SHP77 (cell line): Measurements from ENCODE around the gene SUCLG1.
"Not testable (repeated sequence)": the region's sequence is repeated elsewhere in the genome, so short reads cannot be mapped to it uniquely, and the experiment has no call there.

ENCODE experiments used
- DNase-seq, 2 experiments: peaks; one replicate each; lab custom pipeline; 2025; lab: John Stamatoyannopoulos, UW

The SUCLG1 gene

GRCh38 chr2:84459018-84459943, at the start of gene SUCLG1:
Gene SUCLG1, minus strand, starts transcription at chr2:84459280. Its CDS starts 11 bp downstream, at chr2:84459269.
- peak; percentile 81 to 88 for DNase-seq

- DNase-seq, result no peak
These were observed 39.2 kb upstream of the SUCLG1 start for GRCh38 chr2:84498150-84498799.

- no peak for DNase-seq
These were observed 38.2 kb upstream of the SUCLG1 start for GRCh38 chr2:84497285-84497684.

GRCh38 chr2:84496386-84496785, 37.3 kb upstream of the SUCLG1 start:
- no peak for DNase-seq

GRCh38 chr2:84495539-84496146, 36.6 kb upstream of the SUCLG1 start:
- peak; percentile 25 to 28 for DNase-seq

GRCh38 chr2:84494070-84494469, 35.0 kb upstream of the SUCLG1 start:
- DNase-seq, result no peak

GRCh38 chr2:84493514-84493913, 34.4 kb upstream of the SUCLG1 start:
- no peak for DNase-seq

- DNase-seq, result no peak
These were observed 33.5 kb upstream of the SUCLG1 start for GRCh38 chr2:84492571-84492970.

- DNase-seq, result no peak
These were observed 32.7 kb upstream of the SUCLG1 start for GRCh38 chr2:84491741-84492140.

GRCh38 chr2:84491256-84491655, 32.2 kb upstream of the SUCLG1 start:
- no peak for DNase-seq

- DNase-seq, result no peak
These were observed 28.4 kb upstream of the SUCLG1 start for GRCh38 chr2:84487298-84487996.

- DNase-seq, result peak; percentile 5 to 13
These were observed 27.5 kb upstream of the SUCLG1 start for GRCh38 chr2:84486441-84487115.

- no peak for DNase-seq
These were observed 24.2 kb upstream of the SUCLG1 start for GRCh38 chr2:84483320-84483719.

GRCh38 chr2:84482603-84483002, 23.5 kb upstream of the SUCLG1 start:
- no peak for DNase-seq

- no peak for DNase-seq
These were observed 22.6 kb upstream of the SUCLG1 start for GRCh38 chr2:84481702-84482101.

- DNase-seq, result no peak
These were observed 19.8 kb upstream of the SUCLG1 start for GRCh38 chr2:84478867-84479266.

- DNase-seq, result no peak
These were observed 18.8 kb upstream of the SUCLG1 start for GRCh38 chr2:84477886-84478285.

GRCh38 chr2:84474176-84474575, 15.1 kb upstream of the SUCLG1 start:
- no peak for DNase-seq

GRCh38 chr2:84472856-84473565, 13.9 kb upstream of the SUCLG1 start:
- no peak for DNase-seq

GRCh38 chr2:84472423-84472822, 13.3 kb upstream of the SUCLG1 start:
- not testable (repeated sequence) for DNase-seq

GRCh38 chr2:84467389-84467788, 8.3 kb upstream of the SUCLG1 start:
- DNase-seq, result no peak
